DMS114 treated with DMSO at 0.1 percent for 48 hours (cell line): ENCODE data around the gene DFFA.
A peak's percentile ranks its signal among the peaks of the same experiment; 100 is the strongest.

Experiments
- DNase-seq: peaks from one replicate; lab custom pipeline; 2025; ENCODE audit not compliant: unreplicated experiment; lab: John Stamatoyannopoulos, UW

Gene DFFA

GRCh38 chr1:10472220-10473144, at the start of gene DFFA:
TSS of gene DFFA (minus strand) at chr1:10472529. CDS start at chr1:10472458, 71 bp downstream.
- DNase-seq: peak; percentile 99

GRCh38 chr1:10521537-10522157, 49.3 kb upstream of the DFFA start:
- no peak for DNase-seq

- DNase-seq: no peak
Observed at GRCh38 chr1:10520952-10521351, 48.6 kb upstream of the DFFA start.

GRCh38 chr1:10520497-10520896, 48.2 kb upstream of the DFFA start:
- no peak for DNase-seq

- no peak for DNase-seq
Observed at GRCh38 chr1:10519016-10519417, 46.7 kb upstream of the DFFA start.

GRCh38 chr1:10517677-10517982, 45.3 kb upstream of the DFFA start:
- no peak for DNase-seq

GRCh38 chr1:10516925-10517676, 44.8 kb upstream of the DFFA start:
- no peak for DNase-seq

- DNase-seq: no peak
Observed at GRCh38 chr1:10515976-10516750, 43.8 kb upstream of the DFFA start.

- DNase-seq: no peak
Observed at GRCh38 chr1:10515301-10515975, 43.1 kb upstream of the DFFA start.

- peak; percentile 37 for DNase-seq
Observed at GRCh38 chr1:10514490-10515235, 42.3 kb upstream of the DFFA start.

GRCh38 chr1:10513199-10513598, 40.9 kb upstream of the DFFA start:
- no peak for DNase-seq

- DNase-seq: no peak
Observed at GRCh38 chr1:10511494-10511885, 39.2 kb upstream of the DFFA start.

GRCh38 chr1:10510520-10511493, 38.5 kb upstream of the DFFA start:
- no peak for DNase-seq

- no peak for DNase-seq
Observed at GRCh38 chr1:10509809-10510509, 37.6 kb upstream of the DFFA start.

GRCh38 chr1:10508511-10508951, 36.2 kb upstream of the DFFA start:
- DNase-seq: no peak

GRCh38 chr1:10507111-10507879, 35.0 kb upstream of the DFFA start:
- DNase-seq: peak; percentile 76

- no peak for DNase-seq
Observed at GRCh38 chr1:10506677-10507047, 34.3 kb upstream of the DFFA start.
